Renal cortical epithelial cell (primary cell): ENCODE measurements around the gene LHFPL6. TPM values are rescaled to one million over a fixed set of nuclear protein-coding genes. Genes with fewer than 3 reads are reported as not detected.

Source experiments
- DNase-seq: peaks from one replicate; pipeline ENCODE4 v3.0.0-alpha.2; 2011; ENCODE audit warnings: low read depth
- total RNA-seq: library from RNA; depleted of rRNA; stranded (reverse); fragments of >200 nt; gene quantifications from 2 replicates; pipeline ENCODE4 v1.2.3, GENCODE V29; 2014

LHFPL6 gene
- total RNA-seq, 1 donor from 2014 or later: 14.1 TPM

DNA sequence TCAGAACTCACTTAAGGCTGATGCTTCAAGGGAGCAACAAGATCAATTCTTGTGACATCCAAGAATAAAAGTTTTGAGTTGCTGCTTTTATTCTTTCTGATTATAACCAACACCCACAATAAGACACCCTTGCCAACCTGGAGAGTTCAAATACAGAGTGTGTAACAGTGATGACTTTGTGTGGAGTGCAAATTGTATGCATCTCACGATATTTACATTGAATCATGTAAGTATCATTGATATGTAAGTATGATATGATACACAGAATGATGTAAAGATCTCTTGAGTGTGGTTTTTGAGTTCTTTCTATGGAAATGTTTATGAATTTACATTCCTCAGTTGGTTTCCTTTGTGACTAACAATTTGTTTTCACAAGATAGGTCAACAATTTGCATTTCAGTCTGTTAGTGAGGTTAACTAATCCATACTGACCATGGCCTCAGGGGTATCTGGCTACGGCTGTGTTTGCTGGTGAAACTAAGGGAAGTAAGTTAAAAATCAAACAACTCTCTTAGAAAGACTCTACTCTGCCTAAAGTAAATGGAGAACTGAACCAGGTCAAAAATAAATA, 12.4 kb downstream of the LHFPL6 start:
- DNase-seq: peak; percentile 30

DNA sequence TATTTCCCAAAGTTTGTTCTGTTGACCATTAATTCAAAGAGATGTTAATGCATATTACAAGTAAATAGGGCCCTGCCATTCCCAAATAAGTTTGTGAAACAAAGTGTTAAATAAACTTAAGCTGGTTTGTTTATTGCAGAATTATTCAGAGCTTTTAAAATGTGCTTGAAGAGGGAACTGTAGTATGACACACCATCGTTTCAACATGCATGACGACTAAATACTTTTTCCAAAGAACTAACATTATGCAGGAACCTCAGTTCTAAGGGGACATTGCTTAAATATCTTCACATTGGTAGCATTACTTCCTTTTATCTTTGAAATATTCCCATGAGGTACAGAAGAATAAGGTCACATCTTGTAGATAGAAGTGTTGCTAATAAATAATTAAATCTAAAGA, 14.6 kb downstream of the LHFPL6 start:
- no peak for DNase-seq

DNA sequence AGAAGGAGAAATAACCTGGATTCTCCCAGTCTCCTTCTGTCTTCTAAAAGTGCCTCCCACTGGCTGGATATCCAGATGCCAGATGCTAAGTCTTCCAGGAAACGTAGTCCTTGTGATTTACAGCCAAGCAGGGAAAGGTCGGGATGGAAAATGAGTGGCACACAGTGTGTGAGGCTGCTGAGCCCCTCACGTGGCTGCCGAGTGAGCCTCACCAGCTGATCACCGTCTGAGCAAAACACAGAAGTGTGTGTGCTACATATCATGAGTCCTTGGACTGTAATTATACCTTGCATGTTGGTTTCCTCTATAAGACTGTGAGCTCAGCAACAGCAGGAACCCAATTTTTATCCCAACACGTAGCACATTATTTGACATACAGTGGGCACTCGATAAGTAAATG, 15.1 kb downstream of the LHFPL6 start:
- no peak for DNase-seq

DNA sequence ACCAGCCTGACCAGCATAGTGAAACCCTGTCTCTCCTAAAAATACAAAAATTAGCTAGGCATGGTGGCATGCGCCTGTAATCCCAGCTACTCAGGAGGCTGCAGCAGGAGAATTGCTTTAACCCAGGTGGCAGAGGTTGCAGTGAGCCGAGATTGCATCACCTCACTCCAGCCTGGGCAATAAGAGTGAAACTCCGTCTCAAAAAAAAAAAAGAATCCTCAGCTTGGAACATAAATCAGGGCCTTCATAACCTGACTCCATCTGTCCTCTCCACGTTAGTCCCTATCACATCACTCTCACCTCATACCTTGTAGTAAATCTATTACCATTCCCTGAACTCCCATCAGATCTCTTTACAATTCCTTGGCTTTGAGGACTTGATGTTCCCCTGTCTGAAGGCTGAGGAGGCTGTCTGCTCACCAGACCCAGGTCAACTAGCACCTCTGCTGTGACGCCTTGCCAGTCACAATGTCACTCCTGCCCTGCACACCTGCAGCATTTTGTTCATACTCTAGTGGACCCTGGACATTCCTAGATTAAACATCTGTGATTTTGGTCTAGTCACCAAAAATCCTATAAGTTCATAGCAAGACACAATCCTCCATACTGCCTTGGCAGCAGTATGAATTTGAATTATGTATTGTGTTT, 15.9 kb downstream of the LHFPL6 start:
- DNase-seq: no peak

DNA sequence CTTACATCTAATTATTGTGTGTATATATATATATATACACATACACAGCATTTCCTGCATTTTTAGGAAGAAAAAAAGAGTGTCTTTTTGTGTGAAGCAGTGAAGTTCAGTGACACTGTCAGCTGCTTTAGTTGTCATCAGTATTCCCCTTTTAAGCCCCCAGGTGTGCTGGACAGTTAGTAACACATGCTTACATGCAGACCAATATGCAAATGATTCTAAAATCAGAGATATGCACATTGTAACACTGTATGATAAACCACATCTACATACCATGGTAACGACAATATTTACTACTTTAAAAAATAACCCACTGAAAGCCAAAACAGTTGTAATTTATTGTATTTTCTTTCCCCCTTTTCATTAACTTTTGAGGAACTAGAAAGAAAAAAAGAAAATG, 16.8 kb downstream of the LHFPL6 start:
- no peak for DNase-seq

DNA sequence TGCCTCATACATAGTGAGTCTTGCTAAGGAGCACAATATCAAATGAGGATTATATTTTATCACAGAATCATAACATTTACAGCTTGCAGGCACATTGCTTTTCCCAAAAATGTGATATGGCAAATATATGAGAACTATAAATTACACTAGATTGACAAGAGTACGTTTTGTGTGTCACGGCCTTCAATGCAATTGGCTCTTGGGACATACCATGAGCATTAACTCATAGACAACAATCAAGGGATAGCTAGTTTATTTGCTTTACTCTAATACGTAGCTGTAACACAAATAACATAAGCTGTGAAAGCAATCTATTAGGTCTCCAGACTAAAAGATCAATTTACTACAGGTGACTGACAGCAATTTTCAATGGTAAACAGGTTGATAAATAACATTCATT, 17.8 kb downstream of the LHFPL6 start:
- no peak for DNase-seq

DNA sequence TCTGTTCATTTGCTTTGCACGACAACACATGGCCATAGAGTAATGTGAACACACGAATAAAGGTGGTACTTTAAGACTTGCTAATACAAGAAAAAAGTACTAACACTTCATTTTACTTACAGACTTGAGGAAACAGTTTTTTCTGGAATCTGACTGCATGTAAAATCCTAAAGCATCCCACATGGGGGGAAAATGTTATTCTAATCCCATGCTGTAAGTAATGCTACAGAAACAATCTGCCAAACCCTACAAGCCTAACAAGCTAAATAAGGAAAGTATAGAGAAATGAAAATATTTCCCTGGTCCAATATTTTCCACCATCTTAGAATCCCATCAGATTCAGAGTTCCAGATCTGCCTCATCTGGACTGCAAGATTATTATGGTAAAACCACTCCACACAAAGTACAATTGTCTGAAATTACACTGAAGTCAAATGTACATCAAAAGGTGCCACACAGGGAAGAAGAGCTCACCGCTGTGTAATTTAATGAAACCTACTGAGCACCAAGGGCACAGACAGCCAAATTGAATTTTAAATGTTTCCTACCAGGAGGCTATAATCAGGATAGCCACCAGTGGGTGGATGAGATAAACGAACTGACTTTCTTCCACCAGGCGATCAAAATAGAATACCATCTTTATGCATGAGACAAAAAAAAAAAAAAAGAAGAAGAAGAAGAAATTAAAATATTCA, 22.0 kb downstream of the LHFPL6 start:
- no peak for DNase-seq

DNA sequence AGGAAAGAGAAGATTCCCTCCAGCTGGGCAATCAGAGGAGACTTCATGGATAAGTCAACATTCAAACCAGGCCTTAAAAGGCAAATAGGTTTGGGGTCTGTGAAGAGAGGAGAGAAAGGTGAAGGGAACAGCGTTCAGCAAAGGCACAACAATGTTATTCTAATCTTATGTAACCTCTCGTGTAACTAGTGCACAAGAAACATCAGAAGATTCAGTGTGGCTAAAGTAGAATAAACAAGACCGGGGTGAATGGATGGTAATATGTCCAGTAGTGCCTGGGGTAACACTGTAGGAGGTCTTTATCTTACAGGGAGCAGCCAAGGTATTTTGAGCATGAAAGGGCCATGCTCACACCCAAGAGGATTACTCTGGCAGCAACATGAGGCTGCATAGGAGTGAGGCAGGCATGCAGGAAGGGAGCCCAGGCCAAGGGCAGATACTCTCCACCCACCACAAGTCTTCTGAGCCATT, 24.1 kb downstream of the LHFPL6 start:
- no peak for DNase-seq

DNA sequence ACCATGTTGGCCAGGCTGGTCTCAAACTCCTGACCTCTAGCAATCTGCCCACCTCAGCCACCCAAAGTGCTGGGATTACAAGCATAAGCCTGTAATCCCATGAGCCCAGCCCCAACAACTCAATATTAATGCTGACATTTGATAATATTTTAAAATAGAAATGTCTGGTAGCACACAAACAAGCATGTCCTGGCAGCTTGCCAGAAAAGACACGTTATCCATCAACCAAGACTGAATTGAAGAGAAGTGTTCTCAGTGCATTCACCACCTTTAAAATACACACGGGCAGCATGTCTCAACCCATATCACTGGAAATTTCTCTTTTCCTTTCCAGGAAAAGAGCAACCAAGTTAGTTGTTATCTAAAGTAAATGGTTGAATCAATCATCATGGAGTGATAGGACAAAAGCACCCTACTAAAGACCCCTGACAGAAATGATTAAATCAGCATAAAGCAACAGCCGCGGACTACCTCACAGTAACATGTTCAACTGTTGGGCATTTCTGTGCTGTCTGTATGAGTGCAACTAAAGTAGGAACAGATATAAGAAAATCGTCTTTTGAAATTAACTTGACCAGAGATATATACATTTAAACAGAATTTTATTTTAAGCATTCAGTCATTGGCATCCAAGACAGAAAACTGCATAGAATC, 25.0 kb downstream of the LHFPL6 start:
- DNase-seq: peak; percentile 44

DNA sequence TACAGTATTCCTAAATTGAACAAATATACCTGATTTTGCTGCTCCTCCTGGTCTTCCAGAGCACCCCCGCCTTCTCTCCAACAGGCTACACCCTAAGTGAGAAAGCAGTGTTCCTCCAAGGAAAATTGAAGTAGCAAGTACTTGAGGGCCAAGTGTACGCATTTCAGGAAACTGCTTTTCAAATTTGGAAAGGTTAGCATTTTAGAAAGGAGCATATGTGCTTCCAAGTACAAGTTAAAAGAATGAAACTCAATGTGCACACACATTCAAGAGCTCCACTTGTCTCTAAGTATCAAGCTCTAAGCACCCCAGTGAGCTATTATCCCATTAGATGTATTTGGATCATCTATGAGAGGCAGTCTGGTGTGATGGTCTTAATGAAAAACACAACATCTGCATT, 25.8 kb downstream of the LHFPL6 start:
- no peak for DNase-seq

DNA sequence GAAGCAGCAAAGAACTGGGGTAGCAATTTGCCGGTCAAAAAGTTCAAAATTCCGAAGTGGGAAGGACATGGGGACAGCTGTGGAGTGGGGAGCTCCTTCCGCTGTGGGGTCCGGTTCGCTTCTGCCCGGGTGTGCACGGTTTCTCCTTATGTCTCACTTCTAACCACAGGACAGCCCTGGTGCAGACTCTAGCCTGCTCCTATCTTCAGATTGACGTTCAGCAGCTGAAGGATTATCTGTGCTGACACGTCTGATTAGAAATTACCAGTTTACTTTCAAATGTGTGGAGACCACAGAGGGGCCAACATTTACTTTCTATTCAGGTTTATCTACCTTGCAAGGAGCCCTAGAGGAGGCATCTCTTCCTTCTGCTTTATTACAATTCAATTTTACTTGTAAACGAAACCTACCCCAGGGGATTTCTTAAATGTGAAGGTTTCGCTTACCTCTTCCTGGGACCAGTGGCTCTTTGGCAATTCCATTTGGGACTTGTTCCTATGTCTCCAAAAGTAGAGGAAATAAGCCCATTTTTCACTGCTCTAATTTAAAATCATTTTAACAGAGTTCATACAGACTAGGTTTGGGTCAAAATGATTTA, 27.3 kb downstream of the LHFPL6 start:
- no peak for DNase-seq

DNA sequence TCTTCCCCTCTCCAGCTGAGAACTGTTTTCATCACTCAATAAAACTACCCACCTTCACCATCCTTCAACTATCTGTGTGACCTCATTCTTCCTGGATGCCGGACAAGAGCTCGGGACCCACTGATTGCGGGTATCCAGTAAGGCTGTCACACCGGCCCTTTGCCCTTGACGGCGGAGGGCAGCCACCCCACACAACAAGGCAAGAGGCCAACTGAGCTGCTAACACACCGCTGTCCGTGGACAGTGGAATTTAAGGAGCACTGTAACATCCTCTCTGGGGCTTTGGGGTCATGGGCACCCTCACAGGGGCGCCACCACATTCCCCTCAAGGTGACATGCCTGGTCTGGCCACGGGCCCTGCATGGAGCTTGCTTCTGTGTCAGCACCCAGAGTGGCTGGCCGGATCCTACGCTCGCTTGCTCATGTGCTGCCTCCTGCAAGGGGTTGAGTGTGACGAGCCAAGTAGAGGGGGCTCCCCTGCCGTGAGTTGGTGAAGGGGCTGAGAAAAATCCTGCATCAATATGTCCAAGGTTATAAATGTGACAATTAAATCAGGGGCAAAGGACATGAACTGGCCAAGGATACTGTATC, 31.4 kb downstream of the LHFPL6 start:
- DNase-seq: no peak

DNA sequence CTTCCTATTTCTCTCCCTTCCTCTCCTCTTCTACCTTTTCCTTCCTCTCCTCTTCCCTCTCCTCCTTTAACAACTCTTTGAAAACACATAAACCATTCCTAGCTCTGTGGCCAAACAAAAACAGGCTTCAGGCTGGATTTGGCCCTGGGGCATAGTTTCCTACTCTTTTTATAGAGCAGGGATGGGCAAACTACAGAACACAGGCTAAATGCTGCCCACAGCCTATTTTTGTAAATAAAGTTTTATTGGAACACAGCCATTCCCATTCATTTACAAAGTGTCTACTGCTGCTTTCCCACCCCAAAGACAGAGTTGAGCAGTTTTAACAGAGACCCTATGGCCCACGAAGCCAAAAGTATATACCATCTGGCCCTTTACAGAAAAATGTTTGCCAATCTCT, 35.4 kb downstream of the LHFPL6 start:
- peak; percentile 21 for DNase-seq

DNA sequence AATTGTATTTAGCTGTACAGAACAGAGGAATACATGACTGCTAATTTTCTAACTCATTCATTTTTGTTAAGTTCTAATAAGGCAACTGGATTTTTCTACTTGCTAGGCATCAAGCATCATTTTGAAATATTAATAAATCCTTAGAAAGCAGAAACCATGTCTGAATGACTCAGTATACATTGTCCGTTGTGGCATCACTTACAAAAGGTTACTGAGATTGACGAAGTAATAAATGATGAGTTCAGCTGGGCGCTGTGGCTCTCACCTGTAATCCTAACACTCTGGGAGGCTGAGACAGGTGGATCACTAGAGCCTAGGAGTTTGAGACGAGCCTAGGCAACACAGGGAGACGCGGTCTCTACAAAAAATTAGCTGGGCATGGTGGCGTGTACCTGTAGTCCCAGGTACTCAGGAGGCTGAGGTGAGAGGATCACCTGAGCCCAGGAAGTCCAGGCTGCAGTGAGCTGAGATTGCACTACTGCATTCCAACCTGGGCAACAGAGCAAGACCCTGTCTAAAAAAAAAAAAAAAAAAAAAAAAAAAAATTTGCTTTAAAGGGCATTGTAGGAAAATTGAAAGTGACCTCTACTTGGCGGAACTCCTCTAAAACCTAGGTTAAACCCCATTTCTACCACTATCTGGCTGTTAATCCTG, 36.6 kb downstream of the LHFPL6 start:
- no peak for DNase-seq

DNA sequence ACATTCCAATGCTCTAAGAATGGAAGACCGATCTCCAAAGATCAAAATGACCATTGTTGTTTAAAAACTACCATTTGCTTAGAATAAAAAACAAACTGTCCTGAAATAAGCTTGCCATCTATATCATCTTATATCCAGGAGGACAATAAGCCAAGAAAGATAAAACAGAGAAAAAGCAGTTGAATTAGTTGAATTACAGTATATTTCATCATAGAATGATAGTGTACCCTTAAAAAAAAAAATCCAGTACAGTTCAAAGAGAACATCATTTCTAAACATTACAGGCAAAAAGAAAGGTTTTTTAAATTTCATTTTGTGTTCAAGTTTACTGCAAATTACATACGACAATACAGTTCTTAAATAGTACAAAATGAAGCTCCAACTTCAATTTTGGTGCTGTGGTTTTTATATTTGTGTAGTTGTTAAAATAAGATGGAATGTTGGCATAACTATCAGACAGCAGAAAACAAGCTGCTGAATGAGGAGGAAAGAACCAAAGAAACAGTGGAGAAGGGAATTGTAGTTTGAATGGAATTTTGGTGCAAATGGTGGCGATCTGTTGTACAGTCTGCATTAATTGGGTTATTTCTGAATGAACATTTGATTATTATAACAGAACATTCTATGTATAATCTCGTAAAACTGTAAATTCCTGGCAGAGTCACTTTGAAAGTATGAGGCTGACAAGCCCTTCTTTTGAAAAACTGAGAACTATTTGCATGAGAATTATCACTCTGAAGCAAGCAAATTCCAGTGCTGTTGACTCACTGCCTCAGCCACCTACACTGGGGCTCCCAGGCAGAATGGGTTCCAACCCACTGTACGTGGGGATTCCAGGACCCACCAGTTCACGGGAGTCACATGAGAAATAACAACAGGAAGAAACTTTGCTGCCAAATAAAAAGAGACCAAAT, 37.7 kb downstream of the LHFPL6 start:
- DNase-seq: peak; percentile 97

DNA sequence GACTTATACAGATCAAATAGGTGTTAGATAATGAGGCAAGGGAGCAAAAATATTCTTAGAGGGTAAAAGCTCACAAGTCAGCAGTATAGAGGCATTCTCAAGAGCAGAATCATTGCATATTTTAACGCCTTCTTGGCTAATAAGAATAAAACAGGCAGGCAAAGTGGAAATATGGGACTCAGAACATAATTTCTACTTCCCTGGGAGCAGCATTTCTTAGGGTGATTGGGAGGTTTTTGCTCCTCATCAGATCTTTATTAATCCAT, 39.6 kb downstream of the LHFPL6 start:
- peak; percentile 41 for DNase-seq

DNA sequence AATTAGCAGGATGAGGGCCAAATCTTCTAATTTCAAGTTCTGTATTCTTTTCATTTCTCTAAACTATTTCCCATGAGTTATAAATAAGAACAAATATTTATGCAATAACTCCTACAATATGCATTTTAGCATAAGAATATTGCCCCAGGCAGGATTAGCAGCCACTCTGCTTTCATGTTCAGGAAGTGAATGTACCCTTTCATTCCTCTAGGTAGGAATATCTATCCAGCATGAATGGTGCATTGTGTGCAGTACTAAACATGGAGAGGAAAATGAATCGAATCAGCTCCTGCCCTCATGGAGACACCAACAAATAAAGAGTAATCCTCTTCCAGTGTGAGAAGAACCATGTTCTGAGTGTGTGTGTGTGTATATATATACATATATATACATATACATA, 41.0 kb downstream of the LHFPL6 start:
- peak; percentile 30 for DNase-seq

DNA sequence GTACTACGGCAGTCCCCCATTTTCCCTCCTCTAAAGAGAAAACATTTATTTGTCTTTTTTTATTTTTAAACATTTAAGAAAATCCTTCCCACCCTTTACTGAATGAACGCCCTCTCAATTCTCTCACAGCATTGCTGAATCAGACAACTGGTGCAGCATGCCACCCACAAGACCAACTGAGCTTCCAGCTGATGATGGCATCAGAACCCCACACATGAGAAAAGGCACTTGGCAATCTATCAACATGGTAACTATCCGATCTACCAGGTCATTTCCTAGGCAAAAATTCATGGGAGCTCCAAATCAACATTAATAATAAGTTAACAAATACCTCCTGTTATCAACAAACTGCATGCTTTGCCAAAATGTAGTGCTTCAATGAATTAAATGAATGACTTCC, 43.1 kb downstream of the LHFPL6 start:
- DNase-seq: no peak

DNA sequence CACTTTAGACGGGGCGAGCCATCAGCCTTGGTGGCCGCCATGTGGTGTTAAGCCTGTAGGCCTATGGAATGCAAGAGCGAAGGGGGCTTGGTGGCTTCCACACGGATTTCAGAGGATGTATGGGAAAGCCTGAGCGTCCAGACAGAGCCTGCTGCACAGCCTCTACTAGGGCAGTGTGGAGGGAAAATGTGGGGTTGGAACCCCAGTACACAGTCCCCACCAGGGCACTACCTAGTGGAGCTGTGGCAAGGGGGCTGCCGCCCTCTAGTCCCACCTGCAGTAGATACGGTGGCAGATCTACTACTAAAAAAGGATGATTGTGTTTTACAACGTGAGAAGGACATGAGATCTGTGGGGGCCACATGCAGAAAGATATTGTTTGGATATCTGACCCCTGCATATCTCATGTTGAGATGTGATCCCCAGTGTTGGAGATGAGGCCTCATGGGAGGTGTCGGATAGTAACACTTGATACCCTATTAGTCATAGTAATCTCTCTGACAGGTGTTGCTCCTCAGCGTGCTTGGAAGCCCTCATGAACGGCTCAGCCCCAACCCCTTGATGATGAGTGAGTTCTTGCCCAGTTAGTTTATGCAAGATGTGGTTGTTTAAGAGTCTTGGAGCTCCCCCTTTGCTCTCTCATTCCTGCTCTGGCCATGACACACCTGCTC, 45.6 kb downstream of the LHFPL6 start:
- no peak for DNase-seq

DNA sequence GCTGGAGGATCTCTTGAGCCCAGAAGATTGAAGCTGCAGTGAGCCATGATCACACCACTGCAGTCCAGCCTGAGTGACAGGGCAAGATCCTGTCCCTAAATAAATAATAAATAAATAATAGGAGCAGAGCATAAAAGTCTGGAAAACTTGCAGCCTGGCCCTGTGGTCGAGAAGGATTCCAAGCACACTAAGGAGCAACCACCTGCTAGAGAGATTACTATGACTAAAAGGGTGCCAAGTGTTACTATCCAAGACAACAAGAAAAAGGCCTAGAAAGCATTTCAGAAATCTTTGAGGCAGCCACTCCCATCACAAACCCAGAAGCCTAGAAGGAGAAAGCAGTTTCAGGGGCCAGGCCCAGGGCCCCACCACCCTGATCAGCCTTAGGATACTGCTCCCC, 46.1 kb downstream of the LHFPL6 start:
- DNase-seq: no peak
